Gastrocnemius medialis (tissue), 4 donors: ENCODE data around the gene TBRG4. TPM values are rescaled to one million over a fixed set of nuclear protein-coding genes. Genes with fewer than 3 reads are reported as not detected.
"Not testable (repeated sequence)": the region's sequence is repeated elsewhere in the genome, so short reads cannot be mapped to it uniquely, and the experiment has no call there.

Source experiments
- ATAC-seq, 2 donors: fragments of 150-250 bp; one replicate each; pipeline ENCODE4 v1.9.1; 2016
- DNase-seq, 2 donors: peaks; one replicate each; pipeline ENCODE4 v3.0.0-alpha.2; 2019
- H3K27ac ChIP-seq, 4 donors: fragments of 200-600 bp; sonication (generic); 1 replicate in 1 of 4; 2 replicates in 3 of 4; pipeline ENCODE4 v1.5.1; 2016 to 2018; ENCODE audit warnings: mild to moderate bottlenecking in 2 of 4, moderate library complexity in 1 of 4
- H3K27me3 ChIP-seq, 3 donors: fragments of 200-600 bp; sonication (generic) in 2 of 3; 1 replicate in 1 of 3; 2 replicates in 2 of 3; pipeline versions ENCODE4 v1.5.1 to v1.6.0; 2016 to 2019; ENCODE audit warnings: mild to moderate bottlenecking in 1 of 3, moderate library complexity in 1 of 3
- H3K36me3 ChIP-seq, 2 donors: fragments of 200-600 bp; sonication (generic) in 1 of 2; one replicate each; pipeline ENCODE4 v1.5.1; 2017 to 2018
- H3K4me1 ChIP-seq, 2 donors: fragments of 200-600 bp; sonication (generic) in 1 of 2; one replicate each; pipeline ENCODE4 v1.5.1; 2016 to 2017; ENCODE audit warnings: mild to moderate bottlenecking in 2 of 2
- H3K4me3 ChIP-seq, 4 donors: fragments of 200-600 bp; sonication (generic) in 3 of 4; 1 replicate in 1 of 4; 2 replicates in 3 of 4; pipeline ENCODE4 v1.5.1; 2016 to 2019; ENCODE audit warnings: mild to moderate bottlenecking in 2 of 4
- H3K9me3 ChIP-seq, 3 donors: fragments of 200-600 bp; sonication (generic) in 2 of 3; 1 replicate in 1 of 3; 2 replicates in 2 of 3; pipeline ENCODE4 v1.5.1; 2016 to 2019
- POLR2A ChIP-seq, 2 donors: fragments of 450-650 bp; IDR thresholded peaks; one replicate each; pipeline ENCODE4 v1.6.1; 2017; ENCODE audit warnings: antibody characterized with exemption in 2 of 2, mild to moderate bottlenecking in 2 of 2, moderate library complexity in 2 of 2
- in situ Hi-C, 4 donors: fragments of 200-750 bp; cut with MboI; loops; one replicate each; pipeline versions ENCODE4 v1.15.0 to v1.8.0; 2017; ENCODE audit warnings: low sequenced_read_pairs in 4 of 4
- intact Hi-C: fragments of 100-400 bp; cut with DNase I; formaldehyde crosslinking; loops from one replicate; pipeline ENCODE4 v1.15.1; 2023; ENCODE audit warnings: low total_unique reads
- total RNA-seq, 4 donors: library from RNA; depleted of rRNA; stranded (reverse); fragments of >200 nt; gene quantifications; one replicate each; pipeline versions ENCODE4 v1.1.0 to v1.2.3, GENCODE V29; 2016
- TF ChIP-seq, protein P1 (sequence below), 5 experiments: fragments of 450-650 bp in 3 of 5; fragments of 200-600 bp in 2 of 5; sonication (generic) in 2 of 5; IDR thresholded peaks in 4 of 5; conservative IDR thresholded peaks in 1 of 5; 1 replicate in 4 of 5; 2 replicates in 1 of 5; pipeline ENCODE4 v1.5.1; 2016 to 2019; ENCODE audit warnings: antibody characterized with exemption in 5 of 5, mild to moderate bottlenecking in 3 of 5, moderate library complexity in 3 of 5

TBRG4 gene
- total RNA-seq, 4 donors from 2014 or later = 74.3 to 105 (median 92.7) TPM

DNA sequence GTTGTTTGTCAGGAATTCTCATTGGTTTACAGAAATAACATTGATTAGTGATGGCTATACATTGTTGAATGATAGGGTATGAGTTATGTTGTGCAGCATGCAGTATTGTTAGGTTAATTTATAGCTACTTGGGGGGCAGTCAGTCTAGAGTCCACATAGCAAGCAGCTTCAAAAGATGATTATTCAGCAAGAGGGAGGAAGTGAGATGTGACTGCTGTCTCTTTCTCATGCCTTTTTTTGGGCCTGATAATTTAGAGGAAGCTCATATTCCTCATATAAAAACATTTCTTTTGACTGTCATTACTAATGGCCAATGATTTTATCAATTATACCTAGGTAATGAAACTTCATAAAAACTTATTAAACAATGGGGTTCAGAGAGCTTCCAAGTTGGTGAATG, 3.4 kb upstream of the TBRG4 start:
- ATAC-seq = no peak
- Histone ChIP-seq H3K4me3 (no peak overlapping the region), H3K36me3 (no peaks in the 10 kb centered on the region), H3K9me3 (no peaks in the 10 kb centered on the region), H3K27ac (no peak overlapping the region), H3K4me1 (peaks cover 11 to 16% of the 10 kb centered on the region in 2 donors), H3K27me3 (no peaks in the 10 kb centered on the region)
- DNase-seq = no peak
- no peak for TF ChIP-seq POLR2A (IDR thresholded peaks at IDR 0.05)
- in situ Hi-C loops (loop anchor here (10.0 to 25.0 kb wide), 2 partner anchors 130 to 528 kb away; partner anchors contain the start of gene TMED4 (in 4 of the 4)), intact Hi-C loops (loop anchor here (5.0 to 10.0 kb wide), 2 partner anchors 228 to 530 kb away; partner anchors contain the start of genes PURB and TMED4)

DNA sequence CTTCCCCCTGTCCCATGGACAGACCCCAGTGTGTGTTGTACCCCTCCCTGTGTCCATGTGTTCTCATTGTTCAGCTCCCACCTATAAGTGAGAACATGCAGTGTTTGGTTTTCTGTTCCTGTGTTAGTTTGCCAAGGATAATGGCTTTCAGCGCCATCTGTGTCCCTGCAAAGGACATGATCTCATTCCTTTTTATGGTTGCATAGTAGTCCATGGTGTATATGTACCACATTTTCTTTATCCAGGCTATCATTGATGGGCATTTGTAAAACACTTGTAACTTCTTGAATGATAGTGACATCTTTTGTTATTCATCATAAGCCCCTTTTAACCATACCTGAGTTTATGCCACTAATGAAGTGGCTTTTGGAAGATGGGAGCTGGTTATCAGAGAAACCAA, 2.8 kb upstream of the TBRG4 start:
- not testable (repeated sequence) for ATAC-seq, DNase-seq, H3K27me3 ChIP-seq, H3K4me3 ChIP-seq, H3K27ac ChIP-seq, H3K9me3 ChIP-seq, H3K36me3 ChIP-seq
- H3K4me1 ChIP-seq = peaks cover 12 to 22% of the 10 kb centered on the region in 2 donors
- in situ Hi-C loops (loop anchor here (10.0 to 25.0 kb wide), 2 partner anchors 129 to 527 kb away; partner anchors contain the start of gene TMED4 (in 4 of the 4)), intact Hi-C loops (loop anchor here (5.0 to 10.0 kb wide), 2 partner anchors 227 to 529 kb away; partner anchors contain the start of genes PURB and TMED4)

DNA sequence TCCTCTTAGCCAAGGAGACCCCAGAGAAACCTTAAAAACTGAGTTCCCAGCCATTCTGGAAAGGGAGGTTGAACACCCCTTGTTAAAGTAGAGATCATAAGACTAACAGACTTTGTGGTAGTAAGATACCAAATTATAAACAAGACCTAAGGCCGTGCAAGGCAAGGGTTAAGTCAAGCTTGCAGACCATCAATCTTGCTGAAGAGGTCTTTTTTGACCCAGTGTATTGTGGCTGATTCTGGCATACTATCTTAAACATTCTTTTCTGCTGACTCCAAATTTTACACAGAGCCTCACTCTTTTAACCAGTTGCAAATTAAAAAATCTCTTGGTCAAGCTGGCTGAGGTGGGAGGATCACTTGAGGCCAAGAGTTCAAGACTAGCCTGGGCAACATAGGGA, 1.2 kb upstream of the TBRG4 start:
- no peak for DNase-seq
- no peak for ATAC-seq
- Histone ChIP-seq H3K36me3 (peaks cover 0 to 14% of the 10 kb centered on the region in 2 donors), H3K4me1 (peaks cover 24 to 37% of the 10 kb centered on the region in 2 donors), H3K27ac (peak overlapping the region; percentile 93 to 99 (median 95)), H3K27me3 (no peaks in the 10 kb centered on the region), H3K4me3 (peak overlapping the region in 2 of 4 donors; percentile 90 to 92), H3K9me3 (no peaks in the 10 kb centered on the region)
- no peak for TF ChIP-seq POLR2A (IDR thresholded peaks at IDR 0.05)
- TF ChIP-seq, protein P1, sequence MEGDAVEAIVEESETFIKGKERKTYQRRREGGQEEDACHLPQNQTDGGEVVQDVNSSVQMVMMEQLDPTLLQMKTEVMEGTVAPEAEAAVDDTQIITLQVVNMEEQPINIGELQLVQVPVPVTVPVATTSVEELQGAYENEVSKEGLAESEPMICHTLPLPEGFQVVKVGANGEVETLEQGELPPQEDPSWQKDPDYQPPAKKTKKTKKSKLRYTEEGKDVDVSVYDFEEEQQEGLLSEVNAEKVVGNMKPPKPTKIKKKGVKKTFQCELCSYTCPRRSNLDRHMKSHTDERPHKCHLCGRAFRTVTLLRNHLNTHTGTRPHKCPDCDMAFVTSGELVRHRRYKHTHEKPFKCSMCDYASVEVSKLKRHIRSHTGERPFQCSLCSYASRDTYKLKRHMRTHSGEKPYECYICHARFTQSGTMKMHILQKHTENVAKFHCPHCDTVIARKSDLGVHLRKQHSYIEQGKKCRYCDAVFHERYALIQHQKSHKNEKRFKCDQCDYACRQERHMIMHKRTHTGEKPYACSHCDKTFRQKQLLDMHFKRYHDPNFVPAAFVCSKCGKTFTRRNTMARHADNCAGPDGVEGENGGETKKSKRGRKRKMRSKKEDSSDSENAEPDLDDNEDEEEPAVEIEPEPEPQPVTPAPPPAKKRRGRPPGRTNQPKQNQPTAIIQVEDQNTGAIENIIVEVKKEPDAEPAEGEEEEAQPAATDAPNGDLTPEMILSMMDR (IDR thresholded peaks at IDR 0.05 in 4 of 5, conservative IDR thresholded peaks at IDR 0.05 in 1 of 5) = no peak
- in situ Hi-C loops (loop anchor here (10.0 to 25.0 kb wide), 2 partner anchors 128 to 525 kb away; partner anchors contain the start of gene TMED4 (in 4 of the 4)), intact Hi-C loops (loop anchor here (1.0 to 10.0 kb wide), 3 partner anchors 24 to 528 kb away; partner anchors contain the start of genes NACAD, PURB and TMED4)

DNA sequence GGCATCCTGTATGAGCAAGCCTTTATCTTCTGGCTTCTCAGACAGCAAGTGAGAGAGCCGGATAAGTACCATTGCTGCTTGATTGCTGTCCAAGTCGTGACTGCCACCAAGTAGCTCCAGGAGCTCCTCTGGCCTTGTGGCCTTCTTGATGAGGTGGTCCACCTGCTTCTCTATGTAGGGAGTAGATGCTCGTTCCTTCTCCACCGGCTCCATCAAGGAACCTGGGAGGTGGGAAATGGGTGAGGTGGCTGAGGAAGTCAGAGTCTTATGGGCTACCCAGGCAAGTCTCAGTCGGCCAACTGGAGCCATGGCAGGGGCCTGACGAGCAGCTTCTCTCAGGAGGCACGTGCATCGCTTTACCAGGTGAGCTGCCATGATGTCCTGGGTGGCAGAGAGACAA, 2.6 kb downstream of the TBRG4 start:
- intact Hi-C loops = no loop called here
- Histone ChIP-seq H3K4me3 (no peak overlapping the region), H3K4me1 (peaks cover 47% of the 10 kb centered on the region in 2 donors), H3K9me3 (no peaks in the 10 kb centered on the region), H3K27me3 (no peaks in the 10 kb centered on the region), H3K27ac (no peak overlapping the region), H3K36me3 (peaks cover 0 to 49% of the 10 kb centered on the region in 2 donors)
- no peak for DNase-seq
- in situ Hi-C loops = loop anchor here (10.0 to 25.0 kb wide), 2 partner anchors 114 to 522 kb away; partner anchors contain the start of gene TMED4 (in 4 of the 4)
- no peak for ATAC-seq
- TF ChIP-seq, protein P1 (IDR thresholded peaks at IDR 0.05 in 4 of 5, conservative IDR thresholded peaks at IDR 0.05 in 1 of 5) = no peak
- no peak for TF ChIP-seq POLR2A (IDR thresholded peaks at IDR 0.05)

DNA sequence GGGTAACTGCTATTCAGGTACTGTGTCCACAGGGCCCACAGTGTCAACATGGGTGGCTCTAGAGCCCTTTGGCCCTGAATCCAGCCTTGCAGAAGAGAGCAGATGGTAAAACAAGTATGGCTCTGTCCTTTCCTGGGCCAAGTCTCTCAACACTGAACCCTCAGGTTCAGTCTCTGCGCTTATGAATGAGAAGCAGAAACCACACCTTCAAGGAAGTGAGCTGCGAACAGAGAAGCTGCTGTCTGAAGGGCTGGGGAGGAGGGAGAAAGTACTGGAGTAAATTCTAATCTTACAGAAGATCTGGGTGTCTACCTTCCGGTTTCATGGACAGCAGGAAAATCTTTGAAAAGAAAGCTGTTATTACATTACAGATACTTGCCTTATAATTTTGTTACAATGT, 4.1 kb downstream of the TBRG4 start:
- intact Hi-C loops = no loop called here
- H3K27ac ChIP-seq = no peak overlapping the region
- peaks cover 45% of the 10 kb centered on the region in 2 donors for H3K4me1 ChIP-seq
- in situ Hi-C loops = loop anchor here (10.0 to 25.0 kb wide), 2 partner anchors 113 to 520 kb away; partner anchors contain the start of gene TMED4 (in 4 of the 4)
- H3K4me3 ChIP-seq = no peak overlapping the region
- no peaks in the 10 kb centered on the region for H3K27me3 ChIP-seq
- ATAC-seq (no peak), DNase-seq (no peak)
- H3K9me3 ChIP-seq = no peaks in the 10 kb centered on the region
- TF ChIP-seq POLR2A (IDR thresholded peaks at IDR 0.05) = no peak
- TF ChIP-seq, protein P1 (IDR thresholded peaks at IDR 0.05 in 4 of 5, conservative IDR thresholded peaks at IDR 0.05 in 1 of 5) = no peak
- peaks cover 0 to 65% of the 10 kb centered on the region in 2 donors for H3K36me3 ChIP-seq
